T47D (cell line): ENCODE data around the gene P4HTM.
"Not testable (repeated sequence)": the region's sequence is repeated elsewhere in the genome, so short reads cannot be mapped to it uniquely, and the experiment has no call there.

ENCODE experiments used
- DNase-seq, 2 experiments: peaks; one replicate each; pipeline versions ENCODE4 v3.0.0 to v3.0.0-alpha.2; 2011 to 2012; ENCODE audit warnings: low read depth in 1 of 2, low spot score in 1 of 2
- JUND ChIP-seq: IDR thresholded peaks from 2 replicates; pipeline ENCODE4 v1.6.1; 2012; ENCODE audit warnings: low read depth
- in situ Hi-C: cut with HindIII; loops from 2 replicates; pipeline ENCODE4 v1.10.0; 2016; ENCODE audit warnings: low sequenced_read_pairs, low pct_unique_long_range_greater_than_20kb

P4HTM gene

DNA sequence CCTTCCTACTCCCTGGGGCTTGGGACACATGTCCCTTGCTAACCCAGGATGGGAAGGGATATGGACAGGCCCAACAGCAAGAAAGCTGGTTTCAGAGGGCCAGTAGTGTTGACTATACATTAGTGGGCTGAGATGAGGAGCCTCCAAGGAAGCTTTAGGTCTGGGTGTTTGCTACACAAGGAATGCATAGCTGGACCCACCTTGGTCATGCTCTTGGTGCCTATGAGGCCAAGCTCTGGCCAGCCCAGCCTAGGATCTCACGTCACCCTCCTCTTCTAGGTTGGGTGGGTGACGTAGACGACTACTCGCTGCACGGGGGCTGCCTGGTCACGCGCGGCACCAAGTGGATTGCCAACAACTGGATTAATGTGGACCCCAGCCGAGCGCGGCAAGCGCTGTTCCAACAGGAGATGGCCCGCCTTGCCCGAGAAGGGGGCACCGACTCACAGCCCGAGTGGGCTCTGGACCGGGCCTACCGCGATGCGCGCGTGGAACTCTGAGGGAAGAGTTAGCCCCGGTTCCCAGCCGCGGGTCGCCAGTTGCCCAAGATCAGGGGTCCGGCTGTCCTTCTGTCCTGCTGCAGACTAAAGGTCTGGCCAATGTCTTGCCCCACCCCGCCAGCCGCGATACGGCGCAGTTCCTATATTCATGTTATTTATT is 16.5 kb downstream of the P4HTM start:
- TF ChIP-seq JUND = no peak
- in situ Hi-C loops = no loop called here

DNA sequence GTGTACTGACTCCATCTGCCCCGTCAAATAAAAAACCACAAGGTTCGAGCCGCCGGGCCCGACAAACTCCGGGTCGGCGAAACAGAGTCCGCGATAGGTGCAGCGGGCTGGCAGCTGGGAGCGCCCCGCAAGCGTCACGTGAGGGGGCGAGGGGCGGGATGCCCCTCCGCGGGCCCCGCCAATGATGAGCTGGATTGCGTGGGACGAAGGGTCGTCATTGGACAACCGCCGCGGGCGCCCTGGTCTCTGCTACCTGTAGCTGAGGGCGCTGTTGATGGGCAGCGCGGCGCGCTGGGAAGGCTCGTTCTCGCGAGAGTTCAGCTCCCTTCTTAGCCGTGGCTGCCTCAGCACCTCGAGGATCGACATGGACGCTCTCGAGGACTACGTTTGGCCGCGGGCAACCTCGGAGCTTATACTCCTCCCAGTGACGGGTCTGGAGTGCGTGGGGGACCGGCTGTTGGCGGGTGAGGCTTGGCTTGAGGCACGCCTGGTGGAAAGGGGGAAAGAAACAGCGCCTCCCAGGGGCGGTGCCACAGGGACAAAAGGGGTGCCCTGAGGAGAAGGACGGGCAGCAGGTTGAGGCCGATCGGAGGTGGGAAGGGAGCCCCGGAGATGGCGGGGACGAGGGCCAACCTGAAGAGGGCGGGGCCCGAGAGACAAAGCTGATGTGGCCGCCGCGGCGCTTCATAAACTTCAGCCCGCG is 17.2 kb downstream of the P4HTM start, which contains the start of gene WDR6:
Gene WDR6 (plus strand): TSS at position 324 of the 703 bp plus-strand sequence. CDS start 41 bp downstream, at position 365.
- DNase-seq = peak; percentile 87 to 97
- in situ Hi-C loops = no loop called here

More for the DNA sequence above, 16.5 kb downstream of the P4HTM start:
- DNase-seq = no peak

DNA sequence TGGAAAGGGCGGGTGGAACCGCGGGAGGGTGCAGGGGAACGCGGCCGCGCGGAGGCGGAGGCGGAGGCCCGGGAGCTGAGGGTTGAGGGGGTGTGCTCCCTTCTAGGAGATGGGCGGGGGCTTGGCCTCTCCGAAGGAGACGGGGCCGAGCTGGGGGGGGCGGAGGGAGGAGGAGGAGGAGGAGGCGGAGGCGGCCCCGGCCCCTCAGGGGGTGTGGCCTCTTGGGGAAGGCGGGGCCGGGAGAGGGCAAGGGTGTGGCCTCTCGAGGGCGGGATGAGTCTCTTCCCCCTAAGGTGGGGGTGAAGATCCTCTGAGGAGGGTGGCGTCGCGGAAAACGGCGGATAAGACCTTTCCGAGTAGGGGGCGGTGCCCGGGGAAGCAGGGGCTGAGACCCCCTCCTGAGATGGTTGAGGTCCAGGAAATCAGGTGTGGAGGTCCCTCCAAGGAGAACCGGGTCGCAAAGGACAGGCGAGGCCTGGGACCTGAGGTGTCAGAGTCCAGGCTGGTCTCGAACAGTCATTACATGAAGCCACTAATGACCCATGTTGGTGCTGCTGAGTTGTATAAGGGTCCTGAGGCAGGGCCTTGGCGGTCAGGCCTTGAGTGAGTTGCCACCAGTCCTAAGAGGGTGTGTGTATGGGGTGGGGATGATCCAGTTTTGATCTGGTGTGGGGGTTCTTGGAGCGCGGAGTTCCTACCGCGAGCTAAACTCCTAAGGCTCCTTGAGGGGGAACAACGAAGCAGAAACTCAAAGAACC is 17.9 kb downstream of the P4HTM start:
- peak; percentile 55 to 96 for DNase-seq
- no peak for TF ChIP-seq JUND
- in situ Hi-C loops = no loop called here

More for the DNA sequence above, 17.2 kb downstream of the P4HTM start, which contains the start of gene WDR6:
- TF ChIP-seq JUND = no peak; the same call in 1 of the 2 replicates

DNA sequence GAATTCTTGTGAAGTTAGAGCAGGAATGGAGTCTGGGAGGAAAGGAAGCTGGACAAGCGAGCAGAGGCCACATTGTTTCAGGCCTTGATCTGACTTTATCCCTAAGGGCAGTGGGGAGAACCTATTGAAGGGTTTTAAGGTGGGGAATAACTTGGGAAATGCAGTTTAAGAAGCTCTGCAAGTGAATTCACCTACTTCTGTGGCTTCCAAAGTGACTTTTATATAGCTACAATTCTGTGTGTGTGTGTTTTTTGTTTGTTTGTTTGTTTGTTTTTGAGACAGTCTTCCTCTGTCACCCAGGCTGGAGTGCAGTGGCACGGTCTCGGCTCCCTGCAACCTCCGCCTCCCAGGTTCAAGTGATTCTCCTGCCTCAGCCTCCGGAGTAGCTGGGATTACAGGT is 18.6 kb downstream of the P4HTM start:
- DNase-seq, in situ Hi-C loops: not testable (repeated sequence)

DNA sequence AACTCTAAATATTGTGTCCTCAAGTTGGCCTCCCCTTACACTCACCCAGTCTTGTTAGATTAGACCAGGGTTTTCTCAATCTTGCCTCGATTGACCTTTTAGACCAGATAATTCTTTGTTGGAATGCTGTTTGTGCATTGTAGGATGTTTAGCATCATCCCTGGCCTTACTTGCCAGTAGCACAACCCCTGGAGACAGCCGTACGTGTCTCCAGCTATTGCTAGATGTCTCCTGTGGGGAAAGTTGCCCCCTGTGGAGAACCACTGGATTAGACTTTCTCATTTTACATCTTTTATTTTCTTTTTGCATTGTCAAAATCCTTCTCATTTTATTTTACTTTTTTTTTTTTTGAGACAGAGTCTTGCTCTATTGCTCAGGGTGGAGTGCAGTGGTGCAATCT is 19.4 kb downstream of the P4HTM start:
- TF ChIP-seq JUND = no peak
- in situ Hi-C loops = no loop called here
- no peak for DNase-seq

DNA sequence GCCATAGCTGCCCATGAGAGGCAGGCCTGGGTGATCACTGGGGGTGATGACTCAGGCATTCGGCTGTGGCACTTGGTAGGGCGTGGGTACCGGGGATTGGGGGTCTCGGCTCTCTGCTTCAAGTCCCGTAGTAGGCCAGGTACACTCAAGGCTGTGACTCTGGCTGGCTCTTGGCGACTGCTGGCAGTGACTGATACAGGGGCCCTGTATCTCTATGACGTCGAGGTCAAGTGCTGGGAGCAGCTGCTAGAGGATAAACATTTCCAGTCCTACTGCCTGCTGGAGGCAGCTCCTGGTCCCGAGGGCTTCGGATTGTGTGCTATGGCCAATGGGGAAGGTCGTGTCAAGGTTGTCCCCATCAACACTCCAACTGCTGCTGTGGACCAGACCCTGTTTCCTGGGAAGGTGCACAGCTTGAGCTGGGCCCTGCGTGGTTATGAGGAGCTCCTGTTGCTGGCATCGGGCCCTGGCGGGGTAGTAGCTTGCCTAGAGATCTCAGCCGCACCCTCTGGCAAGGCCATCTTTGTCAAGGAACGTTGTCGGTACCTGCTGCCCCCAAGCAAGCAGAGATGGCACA is 22.5 kb downstream of the P4HTM start:
- no peak for TF ChIP-seq JUND
- in situ Hi-C loops = no loop called here
- DNase-seq = no peak

DNA sequence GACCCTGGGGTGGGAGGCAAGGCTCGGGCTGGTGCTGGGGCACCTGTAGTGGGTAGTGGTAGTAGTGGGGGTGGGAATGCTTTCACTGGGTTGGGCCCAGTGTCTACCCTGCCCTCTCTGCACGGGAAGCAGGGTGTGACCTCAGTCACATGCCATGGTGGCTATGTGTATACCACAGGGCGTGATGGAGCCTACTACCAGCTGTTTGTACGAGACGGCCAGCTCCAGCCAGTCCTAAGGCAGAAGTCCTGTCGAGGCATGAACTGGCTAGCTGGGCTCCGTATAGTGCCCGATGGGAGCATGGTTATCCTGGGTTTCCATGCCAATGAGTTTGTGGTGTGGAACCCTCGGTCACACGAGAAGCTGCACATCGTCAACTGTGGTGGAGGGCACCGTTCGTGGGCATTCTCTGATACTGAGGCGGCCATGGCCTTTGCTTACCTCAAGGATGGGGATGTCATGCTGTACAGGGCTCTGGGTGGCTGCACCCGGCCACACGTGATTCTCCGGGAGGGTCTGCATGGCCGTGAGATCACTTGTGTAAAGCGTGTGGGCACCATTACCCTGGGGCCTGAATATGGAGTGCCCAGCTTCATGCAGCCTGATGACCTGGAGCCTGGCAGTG is 23.2 kb downstream of the P4HTM start:
- TF ChIP-seq JUND = no peak
- in situ Hi-C loops = no loop called here
- no peak for DNase-seq

DNA sequence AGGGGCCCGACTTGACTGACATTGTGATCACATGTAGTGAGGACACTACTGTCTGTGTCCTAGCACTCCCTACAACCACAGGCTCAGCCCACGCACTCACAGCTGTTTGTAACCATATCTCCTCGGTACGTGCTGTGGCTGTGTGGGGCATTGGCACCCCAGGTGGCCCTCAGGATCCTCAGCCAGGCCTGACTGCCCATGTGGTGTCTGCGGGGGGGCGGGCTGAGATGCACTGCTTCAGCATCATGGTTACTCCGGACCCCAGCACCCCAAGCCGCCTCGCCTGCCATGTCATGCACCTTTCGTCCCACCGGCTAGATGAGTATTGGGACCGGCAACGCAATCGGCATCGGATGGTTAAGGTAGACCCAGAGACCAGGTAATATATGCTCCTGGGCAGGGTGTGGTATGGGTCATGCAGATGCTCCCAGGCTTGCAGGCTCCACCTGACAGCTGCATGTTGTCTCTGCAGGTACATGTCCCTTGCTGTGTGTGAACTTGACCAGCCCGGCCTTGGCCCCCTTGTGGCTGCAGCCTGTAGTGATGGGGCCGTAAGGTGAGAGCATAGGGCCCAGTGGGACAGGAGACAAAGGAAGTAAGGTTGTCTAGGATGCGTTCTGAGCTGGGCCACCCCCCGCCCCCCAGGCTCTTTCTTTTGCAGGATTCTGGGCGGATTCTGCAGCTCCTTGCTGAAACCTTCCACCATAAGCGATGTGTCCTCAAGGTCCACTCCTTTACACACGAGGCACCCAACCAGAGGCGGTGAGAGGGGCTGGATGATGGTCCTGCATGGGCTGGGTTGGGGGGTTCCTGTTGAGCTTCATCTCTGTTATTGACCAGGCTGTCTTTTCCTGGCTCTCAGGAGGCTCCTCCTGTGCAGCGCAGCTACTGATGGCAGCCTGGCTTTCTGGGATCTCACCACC is 24.0 kb downstream of the P4HTM start:
- TF ChIP-seq JUND = no peak
- DNase-seq = peak in 1 of 2 experiments; percentile 79

DNA sequence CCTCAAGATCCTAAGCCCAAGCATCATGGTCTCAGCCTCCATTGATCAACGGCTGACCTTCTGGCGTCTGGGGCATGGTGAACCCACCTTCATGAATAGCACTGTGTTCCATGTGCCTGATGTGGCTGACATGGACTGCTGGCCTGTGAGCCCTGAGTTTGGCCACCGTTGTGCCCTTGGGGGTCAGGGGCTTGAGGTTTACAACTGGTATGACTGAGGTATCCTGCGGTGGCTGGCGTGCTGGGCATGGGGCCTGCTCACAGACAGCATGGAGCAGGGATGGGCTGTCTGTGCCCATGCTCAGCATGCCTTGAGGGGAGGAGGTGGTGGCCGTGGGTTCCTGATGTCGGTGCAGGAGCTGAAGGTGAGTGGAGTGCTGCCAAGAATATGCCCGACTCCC is 25.0 kb downstream of the P4HTM start:
- DNase-seq = no peak
- TF ChIP-seq JUND = no peak
- in situ Hi-C loops = no loop called here

More for the DNA sequence above, 24.0 kb downstream of the P4HTM start:
- in situ Hi-C loops = no loop called here

DNA sequence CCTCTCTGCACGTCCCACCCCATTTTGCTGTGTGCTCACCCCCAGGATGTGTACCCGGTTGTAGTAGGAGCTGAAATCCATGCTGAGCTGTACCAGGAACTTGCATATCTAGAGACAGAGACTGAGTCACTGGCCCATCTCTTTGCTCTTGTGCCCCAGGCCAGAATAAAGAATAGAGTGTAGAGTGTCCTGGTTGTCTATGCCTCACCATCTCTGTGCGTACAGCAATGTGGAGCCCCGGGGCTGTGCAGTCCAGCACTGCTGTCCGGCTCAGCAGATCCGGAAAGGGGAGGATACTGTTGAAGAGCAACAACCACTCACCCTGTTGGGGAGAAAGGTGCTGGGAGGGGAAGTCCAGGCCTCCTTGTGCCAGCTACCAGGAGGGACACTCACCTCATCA is 25.7 kb downstream of the P4HTM start:
- in situ Hi-C loops = no loop called here
- peak in 1 of 2 experiments; percentile 35 for DNase-seq
- no peak for TF ChIP-seq JUND
